ENCODE measurements around the gene PRDM16. TPM values are rescaled to one million over a fixed set of nuclear protein-coding genes. Genes with fewer than 3 reads are reported as not detected.

The PRDM16 gene
- total and polyA plus RNA-seq, 2 of the 4 experiments (the other 2 are of a cell fraction) = 0.02 TPM; not detected in 1

DNA sequence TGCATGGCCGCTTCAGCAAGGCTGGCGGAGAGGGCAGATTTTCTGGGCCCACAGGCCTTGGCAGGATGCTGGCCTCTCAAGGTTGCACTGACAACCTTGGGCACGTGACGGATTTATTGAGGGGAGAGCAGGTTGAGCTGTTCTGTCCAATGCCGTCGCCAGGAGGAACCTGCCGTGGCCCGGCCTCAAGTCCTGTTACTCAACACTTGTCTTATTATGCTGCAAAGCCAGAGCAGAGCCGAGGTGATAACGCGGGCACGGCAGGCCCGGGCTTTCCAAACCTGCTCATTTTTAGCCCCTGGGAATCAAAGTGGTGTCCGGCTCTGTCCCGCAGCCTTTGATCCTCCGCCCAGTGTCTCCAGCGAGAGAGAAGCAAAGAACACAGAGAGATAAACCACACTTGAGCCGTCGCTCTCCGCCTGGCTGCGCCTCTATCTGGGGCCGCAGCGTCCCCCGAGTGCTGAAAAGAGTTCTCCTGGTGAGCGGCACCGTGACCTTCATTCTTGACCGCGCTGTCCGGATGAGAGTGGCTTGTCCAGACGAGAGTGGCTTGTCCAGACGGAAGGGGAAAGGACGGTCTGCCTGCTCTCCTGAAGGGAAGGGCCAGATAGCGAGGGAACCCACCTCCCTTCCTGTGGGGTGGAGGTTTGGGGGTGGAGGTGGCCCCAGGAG lies 223.2 kb downstream of the PRDM16 start:
- no peaks in the 10 kb centered on the region for H3K79me1 ChIP-seq (ENCODE audit: low read depth in 1 of 2, low read length in 2 of 2)
- no peak for TF ChIP-seq BHLHE40 (IDR thresholded peaks at IDR 0.05; ENCODE audit: low read depth, low read length)
- no peak for TF ChIP-seq FOS (IDR thresholded peaks at IDR 0.05; ENCODE audit: low read depth, low read length)
- ChIA-PET POLR2A (ENCODE audit: unreplicated experiment) (no interaction called here), CTCF (no interaction called here)
- no peak overlapping the region for H4K5ac ChIP-seq (ENCODE audit: low read depth, low read length)
- dilution Hi-C loops (cut with HindIII; ENCODE audit: low sequenced_read_pairs, unreplicated experiment) (no loop called here), in situ Hi-C loops (cut with MboI; ENCODE audit: low sequenced_read_pairs) (no loop called here), intact Hi-C loops (cut with micrococcal nuclease) (no loop called here)
- no peak overlapping the region for H2BK20ac ChIP-seq (ENCODE audit: low read depth, low read length)
- H4K20me1 ChIP-seq (ENCODE audit: insufficient read depth, low read length) = no peaks in the 10 kb centered on the region
- no peak overlapping the region for H3K23ac ChIP-seq (ENCODE audit: low read depth, low read length)
- no peak overlapping the region for H3K18ac ChIP-seq (ENCODE audit: low read depth, low read length)
- no peak overlapping the region for H3K27ac ChIP-seq (ENCODE audit: insufficient read depth, low read length)
- H3K27me3 ChIP-seq (ENCODE audit: control insufficient read depth, insufficient read depth, low read length) = peaks cover 9% of the 10 kb centered on the region; the same call in 1 of the 2 replicates
- no peaks in the 10 kb centered on the region for H3K9me3 ChIP-seq (ENCODE audit: control insufficient read depth, insufficient read depth, low read length)
- H4K91ac ChIP-seq (ENCODE audit: insufficient read depth, low read depth, low read length) = no peak overlapping the region
- no peak overlapping the region for H2AK9ac ChIP-seq (replicated peaks; ENCODE audit: low read depth, low read length, poor library complexity)
- no TSS peak for BruUV-seq (replicated peaks)
- no peak overlapping the region for H2BK120ac ChIP-seq (ENCODE audit: low read depth, low read length)
- no peak overlapping the region for H4K8ac ChIP-seq (ENCODE audit: low read depth in 2 of 2, low read length in 2 of 2)
- no peak overlapping the region for H3K56ac ChIP-seq (ENCODE audit: extremely low read depth, insufficient read depth, low read length)
- H3K4ac ChIP-seq (ENCODE audit: low read depth, low read length) = no peak overlapping the region
- H2AK5ac ChIP-seq (ENCODE audit: low read depth, low read length) = no peak overlapping the region
- no peak overlapping the region for H3K9ac ChIP-seq (ENCODE audit: low read depth, low read length)
- no peaks in the 10 kb centered on the region for H3K36me3 ChIP-seq (ENCODE audit: control insufficient read depth, insufficient read depth, low read length)
- no peaks in the 10 kb centered on the region for H3K9me1 ChIP-seq (ENCODE audit: insufficient read depth, low read length)
- H3K14ac ChIP-seq (replicated peaks; ENCODE audit: low read depth, low read length) = no peak overlapping the region
- peak overlapping the region; percentile 49 for H2AFZ ChIP-seq (replicated peaks; ENCODE audit: low read length, poor library complexity)
- DNase-seq (no peak), ATAC-seq (ENCODE audit: low read depth) (no peak)
- H3K4me2 ChIP-seq (ENCODE audit: low read depth, low read length) = no peak overlapping the region
- H2BK15ac ChIP-seq (ENCODE audit: low read depth, low read length) = no peak overlapping the region
- no peak overlapping the region for H2BK5ac ChIP-seq (ENCODE audit: low read depth, low read length, poor library complexity, severe bottlenecking)
- no peaks in the 10 kb centered on the region for H3K4me1 ChIP-seq (ENCODE audit: control insufficient read depth, insufficient read depth, low read length)
- H3K4me3 ChIP-seq (ENCODE audit: insufficient read depth, low read depth, low read length) = no peak overlapping the region
- 74% methylated on average over 9 of the region's 33 CpGs; no CpG with 5 or more reads in 1 of the 2 experiments for WGBS, 2 experiments (ENCODE audit: extremely low coverage in 2 of 2, insufficient read length in 1 of 2)
